GM18511 (cell line): Measurements from ENCODE around the gene GRHPR.
"Not testable (repeated sequence)": the region's sequence is repeated elsewhere in the genome, so short reads cannot be mapped to it uniquely, and the experiment has no call there.

ENCODE experiments used
- ATAC-seq: cut with Tn5 transposase; IDR thresholded peaks from one replicate; pipeline ENCODE4 v1.9.1; 2021; ENCODE audit warnings: mild to moderate bottlenecking, moderate library complexity; ENCODE audit not compliant: unreplicated experiment

GRHPR gene

GRCh38 chr9:37420271-37421215 is 2.0 kb upstream of the GRHPR start:
- no peak for ATAC-seq

- no peak for ATAC-seq
These were observed 595 bp upstream of the GRHPR start for GRCh38 chr9:37421914-37422288.

- ATAC-seq, result no peak
These were observed 1.0 kb downstream of the GRHPR start for GRCh38 chr9:37423508-37423907.

GRCh38 chr9:37424204-37424685 is 1.7 kb downstream of the GRHPR start:
- ATAC-seq, result no peak

GRCh38 chr9:37424686-37425297 is 2.3 kb downstream of the GRHPR start:
- no peak for ATAC-seq

- no peak for ATAC-seq
These were observed 2.8 kb downstream of the GRHPR start for GRCh38 chr9:37425298-37425752.

- ATAC-seq, result not testable (repeated sequence)
These were observed 3.9 kb downstream of the GRHPR start for GRCh38 chr9:37426431-37426830.

GRCh38 chr9:37426846-37427245 is 4.3 kb downstream of the GRHPR start:
- no peak for ATAC-seq

- no peak for ATAC-seq
These were observed 5.8 kb downstream of the GRHPR start for GRCh38 chr9:37428345-37428744.

GRCh38 chr9:37429441-37430285 is 7.2 kb downstream of the GRHPR start:
- no peak for ATAC-seq

- no peak for ATAC-seq
These were observed 8.5 kb downstream of the GRHPR start for GRCh38 chr9:37430841-37431597.

- ATAC-seq, result no peak
These were observed 9.5 kb downstream of the GRHPR start for GRCh38 chr9:37432020-37432419.

GRCh38 chr9:37433867-37434371 is 11.4 kb downstream of the GRHPR start:
- no peak for ATAC-seq

GRCh38 chr9:37436540-37436939 is 14.0 kb downstream of the GRHPR start:
- ATAC-seq, result no peak

GRCh38 chr9:37437010-37437409 is 14.5 kb downstream of the GRHPR start:
- ATAC-seq, result no peak

GRCh38 chr9:37437621-37438020 is 15.1 kb downstream of the GRHPR start:
- ATAC-seq, result no peak

- ATAC-seq, result no peak
These were observed 15.9 kb downstream of the GRHPR start for GRCh38 chr9:37438359-37438758.

- ATAC-seq, result no peak
These were observed 19.4 kb downstream of the GRHPR start for GRCh38 chr9:37441776-37442370.

GRCh38 chr9:37442556-37442955 is 20.1 kb downstream of the GRHPR start:
- ATAC-seq, result no peak

GRCh38 chr9:37443566-37443965 is 21.1 kb downstream of the GRHPR start:
- ATAC-seq, result no peak
